ENCODE measurements around the gene KIAA0513. TPM values are rescaled to one million over a fixed set of nuclear protein-coding genes. Genes with fewer than 3 reads are reported as not detected.

Gene KIAA0513
- total RNA-seq, 2 donors from 2014 or later, result 23.1 to 71.9 TPM

- H3K9me3 ChIP-seq, result no peaks in the 10 kb centered on the region
- H3K4me1 ChIP-seq, result peaks cover 93% of the 10 kb centered on the region
- WGBS, 2 donors, result 73 to 84% methylated on average over 16 of the region's 16 CpGs
- no peak for DNase-seq
- H3K4me3 ChIP-seq, result no peak overlapping the region
- no peaks in the 10 kb centered on the region for H3K36me3 ChIP-seq (replicated peaks in 1 of 2; ENCODE audit: insufficient read depth in 1 of 2, low read depth in 2 of 2)
- no peak for ATAC-seq
- H3K27ac ChIP-seq, result peak overlapping the region; percentile 1 to 84 (median 62)
- intact Hi-C loops (cut with DNase I), result no loop called here
- no peaks in the 10 kb centered on the region for H3K27me3 ChIP-seq
- TF ChIP-seq POLR2A (IDR thresholded peaks at IDR 0.05) (no peak), CTCF (IDR thresholded peaks at IDR 0.05) (no peak)
These were observed 23.6 kb upstream of the KIAA0513 start for GRCh38 chr16:85003725-85004586.

GRCh38 chr16:85004587-85005205 lies 22.9 kb upstream of the KIAA0513 start:
- Histone ChIP-seq H3K36me3 (replicated peaks in 1 of 2; ENCODE audit: insufficient read depth in 1 of 2, low read depth in 2 of 2) (no peaks in the 10 kb centered on the region), H3K4me3 (no peak overlapping the region), H3K4me1 (peaks cover 93% of the 10 kb centered on the region), H3K27me3 (no peaks in the 10 kb centered on the region), H3K9me3 (no peaks in the 10 kb centered on the region), H3K27ac (peak overlapping the region; percentile 1 to 84 (median 62))
- DNase-seq (peak in 1 of 4 donors; percentile 38), ATAC-seq (peak; percentile 36)
- intact Hi-C loops (cut with DNase I), result no loop called here
- peak in 1 of 3 donors; percentile 27 for TF ChIP-seq POLR2A (IDR thresholded peaks at IDR 0.05)
- TF ChIP-seq CTCF (IDR thresholded peaks at IDR 0.05), result no peak
- 70 to 76% methylated on average over 10 of the region's 10 CpGs for WGBS, 2 donors

GRCh38 chr16:85005285-85006069 lies 22.1 kb upstream of the KIAA0513 start:
- WGBS, 2 donors, result 72 to 76% methylated on average over 11 of the region's 11 CpGs

GRCh38 chr16:85006639-85007038 lies 21.0 kb upstream of the KIAA0513 start:
- WGBS, 2 donors, result 83 to 91% methylated on average over 7 of the region's 7 CpGs
- intact Hi-C loops (cut with DNase I), result no loop called here
- Histone ChIP-seq H3K27ac (no peak overlapping the region), H3K4me1 (peaks cover 82% of the 10 kb centered on the region), H3K36me3 (replicated peaks in 1 of 2; ENCODE audit: insufficient read depth in 1 of 2, low read depth in 2 of 2) (no peaks in the 10 kb centered on the region), H3K27me3 (no peaks in the 10 kb centered on the region), H3K9me3 (no peaks in the 10 kb centered on the region), H3K4me3 (no peak overlapping the region)
- no peak for TF ChIP-seq CTCF (IDR thresholded peaks at IDR 0.05)
- TF ChIP-seq POLR2A (IDR thresholded peaks at IDR 0.05), result no peak
- no peak for ATAC-seq
- no peak for DNase-seq

More at GRCh38 chr16:85005285-85006069, 22.1 kb upstream of the KIAA0513 start:
- intact Hi-C loops (cut with DNase I), result no loop called here
- Histone ChIP-seq H3K27ac (peak overlapping the region in 3 of 4 donors; percentile 1 to 84 (median 72)), H3K9me3 (no peaks in the 10 kb centered on the region), H3K4me1 (peaks cover 93% of the 10 kb centered on the region), H3K27me3 (no peaks in the 10 kb centered on the region), H3K4me3 (no peak overlapping the region), H3K36me3 (replicated peaks in 1 of 2; ENCODE audit: insufficient read depth in 1 of 2, low read depth in 2 of 2) (no peaks in the 10 kb centered on the region)
- TF ChIP-seq CTCF (IDR thresholded peaks at IDR 0.05), result no peak
- TF ChIP-seq POLR2A (IDR thresholded peaks at IDR 0.05), result no peak
- ATAC-seq (no peak), DNase-seq (no peak)

Data from body of pancreas (tissue), 4 donors.